Suprapubic skin (tissue), 4 donors: Measurements from ENCODE around the gene OR2W1.

Source experiments
- CTCF ChIP-seq, 2 donors: fragments of 200-600 bp in 1 of 2; fragments of 450-650 bp in 1 of 2; sonication (generic) in 1 of 2; IDR thresholded peaks; one replicate each; pipeline ENCODE4 v1.5.1; 2016 to 2019; ENCODE audit warnings: antibody characterized with exemption in 2 of 2, mild to moderate bottlenecking in 1 of 2, moderate library complexity in 1 of 2
- EP300 ChIP-seq: sonication (generic); formaldehyde crosslinking; IDR thresholded peaks from one replicate; pipeline ENCODE4 v1.6.1; 2017; ENCODE audit warnings: antibody characterized with exemption
- POLR2A ChIP-seq, 2 donors: fragments of 450-650 bp; IDR thresholded peaks; one replicate each; pipeline ENCODE4 v1.6.1; 2017; ENCODE audit warnings: antibody characterized with exemption in 2 of 2, mild to moderate bottlenecking in 2 of 2, moderate library complexity in 2 of 2
- POLR2AphosphoS5 ChIP-seq, 3 donors: sonication (generic); formaldehyde crosslinking; IDR thresholded peaks; one replicate each; pipeline ENCODE4 v1.6.1; 2017; ENCODE audit warnings: antibody characterized with exemption in 3 of 3

- TF ChIP-seq POLR2A (IDR thresholded peaks at IDR 0.05): no peak
- no peak for TF ChIP-seq EP300
- no peak for TF ChIP-seq CTCF (IDR thresholded peaks at IDR 0.05)
- no peak for TF ChIP-seq POLR2AphosphoS5 (IDR thresholded peaks at IDR 0.05)
Observed at GRCh38 chr6:29082457-29082856, 37.5 kb upstream of the OR2W1 start.
